NCI-H446 treated with DMSO at 0.1 percent for 48 hours (cell line): ENCODE results near the gene CWC25.
"Not testable (repeated sequence)": the region's sequence is repeated elsewhere in the genome, so short reads cannot be mapped to it uniquely, and the experiment has no call there.

Experiments
- DNase-seq: peaks from one replicate; lab custom pipeline; 2025; lab: John Stamatoyannopoulos, UW

Gene CWC25

DNA sequence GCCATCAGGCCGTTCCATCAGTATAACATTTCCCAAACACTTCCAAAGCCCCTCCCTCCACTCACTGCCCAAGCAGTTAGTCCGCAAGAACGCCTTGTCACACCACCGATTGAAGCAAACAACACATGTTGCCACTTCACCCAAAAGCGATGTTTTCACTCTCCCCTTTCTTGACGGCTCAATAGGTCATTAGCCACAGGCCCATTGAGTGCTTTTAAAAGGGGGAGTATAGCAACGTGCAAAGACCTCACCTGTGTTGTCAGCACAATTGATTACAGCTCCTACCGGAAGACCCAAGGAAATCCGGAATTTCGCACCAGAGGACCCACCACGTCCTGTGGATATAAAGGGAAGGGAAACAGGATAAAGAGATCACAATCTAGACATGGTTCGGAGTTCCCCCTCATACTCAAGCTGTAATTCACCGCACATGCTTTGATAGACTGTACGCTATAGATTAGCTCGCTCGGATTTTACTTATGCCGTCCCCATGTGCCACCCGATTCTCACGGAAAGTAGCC is 27.7 kb upstream of the CWC25 start:
- DNase-seq, result no peak

DNA sequence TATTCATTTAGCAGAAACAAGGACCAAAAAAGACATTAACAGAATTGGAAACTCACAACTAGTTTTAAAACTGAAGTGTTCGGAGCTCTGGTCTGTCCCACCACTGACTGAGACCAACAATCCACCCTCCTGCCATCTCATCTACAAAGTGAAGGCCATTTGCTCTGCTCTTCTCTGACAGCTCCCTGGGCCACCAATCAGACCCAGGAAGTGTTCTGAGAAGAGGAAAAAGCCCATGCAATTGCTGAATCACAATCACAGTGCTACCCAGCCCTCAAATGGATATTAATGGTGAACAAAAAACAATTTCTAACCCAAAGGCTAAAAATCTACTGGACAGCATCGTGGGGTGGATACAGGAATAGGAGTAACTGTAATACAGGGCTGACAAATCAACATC is 26.3 kb upstream of the CWC25 start:
- no peak for DNase-seq

DNA sequence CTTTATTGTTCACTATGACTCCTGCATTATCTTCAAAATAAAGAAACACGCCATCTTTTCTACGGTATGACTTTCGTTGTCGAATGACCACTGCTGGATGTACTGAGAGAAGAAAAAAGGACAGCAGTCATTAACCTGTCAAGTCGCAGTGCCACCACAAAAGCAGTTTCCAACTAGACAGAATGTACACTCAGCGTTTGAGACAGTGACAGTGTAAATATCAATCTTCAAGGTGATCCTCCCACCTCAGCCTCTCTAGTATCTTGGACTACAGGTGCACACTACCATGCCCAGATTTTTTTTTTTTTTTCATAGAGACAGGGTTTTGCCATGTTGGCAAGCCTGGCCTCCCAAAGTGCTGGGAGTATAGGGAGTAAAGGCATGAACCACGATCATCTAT is 25.3 kb upstream of the CWC25 start:
- no peak for DNase-seq

DNA sequence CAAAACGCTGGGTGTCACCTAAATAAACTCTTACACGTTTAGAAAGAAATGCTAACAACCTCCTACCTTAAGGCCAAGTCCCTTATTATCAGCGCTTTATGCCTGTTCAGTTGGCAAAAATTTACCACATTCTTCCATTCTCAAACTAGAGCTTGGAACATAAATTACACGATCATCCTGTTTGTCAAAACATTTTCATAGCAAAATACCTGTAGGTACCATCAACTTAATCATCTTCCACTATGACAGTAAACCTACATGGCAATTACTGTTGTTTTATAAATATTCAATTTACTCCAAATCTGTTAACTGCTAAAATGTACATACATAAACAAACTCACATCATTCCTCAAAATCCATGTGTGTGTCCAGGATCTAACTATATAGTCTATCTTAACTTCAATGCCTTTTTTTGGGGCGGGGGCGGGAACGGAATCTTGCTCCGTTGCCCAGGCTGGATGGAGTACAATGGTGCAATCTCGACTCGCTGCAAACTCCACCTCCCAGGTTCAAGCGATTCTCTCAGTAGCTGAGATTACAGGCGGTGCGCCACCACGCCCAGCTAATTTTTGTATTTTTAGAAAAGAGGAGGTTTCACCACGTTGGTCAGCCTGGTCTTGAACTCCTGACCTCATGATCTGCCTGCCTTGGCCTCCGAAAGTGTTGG is 24.0 kb upstream of the CWC25 start:
- DNase-seq, result no peak

DNA sequence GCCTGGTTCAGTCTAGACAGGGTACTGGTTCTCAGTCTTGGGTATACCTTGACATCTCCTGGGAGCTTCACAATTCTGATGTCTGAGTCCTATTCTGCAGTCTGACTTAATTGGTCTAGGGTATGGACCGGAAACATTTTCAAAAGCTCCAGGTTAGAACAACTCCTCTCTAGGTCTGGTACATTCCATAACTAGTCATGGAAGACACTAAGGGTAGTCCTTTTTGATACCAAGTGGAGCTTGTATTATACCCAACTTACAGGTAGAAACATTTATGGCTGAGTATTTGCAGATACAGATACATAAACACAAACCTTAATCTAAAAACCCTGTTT is 23.4 kb upstream of the CWC25 start:
- no peak for DNase-seq

DNA sequence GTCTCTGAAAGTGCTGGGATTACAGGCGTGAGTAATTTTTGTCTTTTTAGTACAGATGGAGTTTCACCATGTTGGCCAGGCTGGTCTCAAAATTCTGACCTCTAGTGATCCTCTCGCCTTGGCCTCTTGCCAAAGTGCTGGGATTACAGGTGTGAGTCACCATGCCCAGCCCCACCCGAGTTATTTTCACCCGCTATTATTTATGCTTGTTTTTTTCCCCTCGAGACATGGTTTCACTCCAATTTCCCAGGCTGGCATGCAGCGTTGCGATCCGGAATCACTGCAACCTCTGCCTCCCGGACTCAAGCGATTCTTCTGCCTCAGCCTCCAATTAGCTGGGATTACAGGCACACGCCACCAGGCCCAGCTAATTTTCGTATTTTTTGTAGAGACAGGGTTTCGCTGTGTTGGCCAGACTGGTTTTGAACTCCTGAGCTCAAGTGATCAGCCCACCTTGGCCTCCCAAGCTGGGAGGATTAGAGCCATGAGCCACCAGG is 19.2 kb upstream of the CWC25 start:
- DNase-seq, result no peak

DNA sequence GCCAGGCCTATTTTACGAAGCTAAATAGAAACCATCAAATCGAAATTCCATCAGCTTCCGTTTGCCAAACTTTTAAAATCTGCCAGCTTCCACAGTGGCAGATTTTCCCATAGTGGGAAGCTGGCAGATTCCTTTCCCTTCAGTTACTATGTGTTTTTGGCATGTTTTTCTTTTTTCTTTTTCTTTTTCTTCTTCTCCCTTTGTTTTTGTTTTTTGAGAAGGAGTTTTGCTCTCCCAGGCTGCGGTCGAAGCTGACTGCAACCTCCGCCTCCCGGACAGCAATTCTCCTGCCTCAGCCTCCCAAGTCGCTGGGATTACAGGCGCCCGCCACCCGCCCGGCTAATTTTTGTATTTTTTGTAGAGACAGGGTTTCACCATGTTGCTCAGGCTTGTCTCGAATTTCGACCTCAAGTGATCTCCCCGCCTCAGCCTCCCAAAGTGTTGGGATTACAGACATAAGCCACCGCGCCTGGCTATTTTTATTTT is 684 bp upstream of the CWC25 start:
- DNase-seq, result no peak

DNA sequence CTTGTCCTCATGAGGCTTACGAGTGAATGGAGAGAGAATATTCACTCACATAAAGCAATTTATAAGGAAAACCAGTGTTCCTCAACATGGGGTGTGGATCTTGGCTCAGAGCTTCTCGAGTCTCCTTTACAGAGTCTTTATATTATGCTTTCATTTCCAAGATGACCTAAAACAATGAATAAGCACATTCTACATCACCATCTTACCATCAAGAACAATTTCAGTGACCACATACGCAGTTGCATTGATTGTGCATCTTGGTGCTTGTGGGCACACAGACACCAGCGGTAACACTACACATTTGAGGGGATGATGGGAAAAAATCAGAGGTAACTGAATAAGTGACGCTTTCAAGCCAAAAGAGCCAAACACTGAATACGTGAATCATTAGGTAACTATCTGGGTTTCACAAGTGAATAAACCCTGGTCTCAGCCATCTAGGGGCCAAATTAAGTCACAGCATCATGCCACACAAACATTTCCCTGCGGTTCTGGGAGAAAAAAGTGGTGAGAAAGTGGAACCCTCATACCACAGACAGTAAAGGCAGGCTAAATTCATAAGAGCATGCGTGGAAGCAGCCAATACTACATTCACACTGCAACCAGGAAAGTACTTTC is 9.4 kb downstream of the CWC25 start:
- DNase-seq, result no peak

DNA sequence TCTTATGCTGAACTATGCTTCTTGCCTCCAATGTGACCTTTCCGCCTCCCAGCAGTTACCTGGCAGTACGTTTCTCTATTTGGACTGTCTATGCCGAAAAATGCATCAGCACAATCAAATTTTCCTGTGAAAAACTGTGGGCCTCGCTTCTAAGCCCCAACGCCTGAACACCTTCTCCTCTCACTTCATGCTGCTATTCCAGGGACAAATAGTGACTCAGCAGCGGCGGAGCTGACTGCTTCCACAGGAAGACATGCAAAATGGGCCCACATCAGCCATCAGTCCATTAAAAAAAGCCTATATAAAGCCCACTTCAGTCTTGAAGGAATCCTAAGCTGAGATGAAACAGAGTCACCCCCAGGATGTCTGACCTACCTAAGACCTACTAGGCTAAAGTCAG is 15.3 kb downstream of the CWC25 start:
- DNase-seq, result no peak

DNA sequence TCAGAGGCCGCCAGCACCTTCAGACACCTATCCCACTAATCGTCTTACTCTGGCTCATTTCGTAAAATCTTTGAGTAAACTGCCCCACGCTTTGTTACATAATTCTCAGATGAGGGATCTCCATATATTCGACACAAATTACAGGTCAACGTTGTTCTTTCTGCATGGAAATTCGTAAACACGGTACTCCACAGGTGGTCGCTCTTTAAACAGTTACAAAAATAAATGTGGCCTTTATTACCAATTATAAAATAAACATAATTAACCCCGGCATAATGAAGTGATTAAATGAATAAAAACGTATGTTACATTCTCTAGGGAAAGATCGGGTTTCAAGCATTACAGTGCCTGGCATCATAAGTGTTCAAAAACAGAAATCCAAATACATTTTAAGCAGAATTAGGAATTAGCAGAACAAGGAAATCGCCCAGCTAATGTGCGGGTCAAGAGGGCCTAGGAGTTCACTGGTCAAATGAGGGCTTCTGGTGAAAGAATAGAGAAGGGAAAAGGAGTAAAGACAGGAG is 24.8 kb downstream of the CWC25 start:
- no peak for DNase-seq

DNA sequence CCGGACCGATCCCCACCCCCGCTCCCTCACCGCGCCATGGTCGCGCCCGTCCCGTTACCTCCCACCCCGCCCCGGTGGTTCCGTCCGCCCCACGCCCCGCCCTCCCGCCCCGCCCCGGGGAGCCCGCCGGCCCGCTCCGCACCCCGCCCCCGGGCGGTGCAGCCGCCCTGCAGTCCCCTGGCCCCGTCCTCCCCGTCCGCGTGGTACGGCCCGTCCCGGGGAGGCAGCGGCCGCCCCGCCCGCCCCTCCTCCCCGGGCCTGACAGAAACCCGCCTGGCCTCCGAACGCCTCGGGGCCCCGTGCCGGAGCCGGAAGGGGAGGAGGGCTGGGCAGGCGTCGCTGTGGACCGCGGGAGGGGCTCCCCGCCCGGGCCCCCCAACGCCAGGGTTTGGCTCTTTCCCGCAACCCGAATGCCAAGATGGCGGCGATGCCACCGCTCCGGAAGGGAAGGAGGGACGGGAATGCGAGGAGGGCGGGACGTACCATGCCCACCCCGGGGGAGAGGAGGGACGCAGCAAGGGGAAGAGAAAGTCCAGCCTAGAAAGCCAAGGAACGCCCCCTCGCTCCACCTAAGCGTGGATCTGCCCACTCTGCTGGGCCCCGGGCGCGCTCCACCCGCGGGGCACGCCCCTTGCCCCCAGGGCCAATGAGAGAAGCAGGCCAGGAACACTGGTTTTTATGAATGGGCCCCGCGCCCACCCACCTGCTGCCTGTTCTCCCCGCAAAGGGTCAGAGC is 25.5 kb downstream of the CWC25 start, which contains the start of gene PIP4K2B:
Gene PIP4K2B (minus strand): TSS at position 56 of the 736 bp plus-strand sequence. CDS start 132 bp downstream, outside the sequence.
- DNase-seq, result peak; percentile 92

DNA sequence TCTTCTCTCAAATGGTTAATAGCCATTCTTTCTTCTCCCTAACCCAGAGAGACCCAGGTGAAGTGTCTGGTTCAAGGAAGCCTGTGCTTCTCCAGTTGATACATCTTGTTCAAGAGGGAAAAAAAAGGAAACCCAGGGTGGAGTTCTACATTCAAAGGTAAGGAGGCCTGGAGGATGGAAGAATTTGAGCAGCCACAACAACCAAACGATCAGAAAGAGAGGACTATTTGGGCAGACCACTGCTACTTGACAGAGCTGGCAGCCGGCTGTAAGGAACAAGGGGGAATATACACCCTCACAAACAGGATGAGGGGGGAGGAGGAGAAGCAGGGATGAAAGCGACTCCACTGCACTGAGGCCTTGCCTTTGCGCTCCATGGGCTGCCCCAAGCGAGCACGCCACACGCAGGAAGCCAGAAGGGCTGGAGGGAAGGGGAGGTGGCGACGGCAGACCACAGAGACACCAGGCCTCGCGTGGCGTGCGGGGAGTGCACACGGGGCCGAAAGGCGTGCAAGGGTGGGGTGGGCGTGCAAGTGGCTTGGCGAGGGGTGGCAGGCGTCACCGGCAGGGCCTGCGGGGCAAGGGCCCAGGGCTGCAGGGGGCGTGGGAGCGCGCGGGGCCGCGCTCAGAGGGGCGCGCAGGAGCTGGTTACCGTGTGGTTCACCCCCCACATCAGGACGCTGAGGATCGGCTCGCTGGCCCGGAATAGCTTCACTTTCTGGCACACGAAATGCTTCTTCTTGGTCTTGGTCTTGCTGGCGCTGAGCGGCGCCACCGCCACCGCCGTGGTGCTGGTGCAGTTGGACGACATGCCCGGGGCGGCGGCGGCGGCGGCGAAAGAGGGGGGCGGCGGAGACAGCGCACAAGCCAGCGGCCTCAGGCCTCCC is 26.3 kb downstream of the CWC25 start:
- no peak for DNase-seq

DNA sequence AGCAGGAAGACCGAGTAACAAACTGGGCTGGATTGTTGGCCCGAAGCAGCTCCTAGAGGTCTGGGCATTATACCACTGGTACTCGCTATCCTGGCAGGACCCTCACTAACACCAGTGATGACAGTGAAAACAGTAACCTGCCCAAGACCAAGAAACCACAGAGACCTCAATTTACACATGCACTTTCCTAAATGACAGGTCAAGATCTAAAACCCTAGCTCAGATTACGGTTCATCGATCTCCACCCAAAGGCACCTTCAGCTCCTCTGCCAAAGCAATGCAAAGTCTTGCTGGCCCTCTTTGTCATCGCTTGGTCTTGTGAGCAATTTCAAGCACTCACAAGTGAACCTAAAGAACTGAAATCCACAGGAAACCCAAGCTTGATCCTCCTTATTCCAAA is 27.3 kb downstream of the CWC25 start:
- DNase-seq, result no peak

DNA sequence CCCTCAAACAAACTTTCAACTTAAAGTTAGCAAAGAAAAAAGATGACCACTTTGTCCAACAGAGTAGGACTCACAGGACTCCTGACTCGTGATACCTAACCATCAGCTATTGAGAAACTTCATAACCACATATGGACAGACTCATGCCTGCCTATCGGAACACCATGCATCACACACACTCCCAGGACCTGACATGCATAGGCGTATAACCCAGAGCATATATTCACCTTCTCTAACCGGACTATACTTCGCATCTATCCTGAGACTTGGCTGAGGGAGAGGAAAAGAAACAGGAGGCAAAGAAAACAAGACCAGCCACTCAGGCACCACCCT is 28.0 kb downstream of the CWC25 start:
- no peak for DNase-seq

DNA sequence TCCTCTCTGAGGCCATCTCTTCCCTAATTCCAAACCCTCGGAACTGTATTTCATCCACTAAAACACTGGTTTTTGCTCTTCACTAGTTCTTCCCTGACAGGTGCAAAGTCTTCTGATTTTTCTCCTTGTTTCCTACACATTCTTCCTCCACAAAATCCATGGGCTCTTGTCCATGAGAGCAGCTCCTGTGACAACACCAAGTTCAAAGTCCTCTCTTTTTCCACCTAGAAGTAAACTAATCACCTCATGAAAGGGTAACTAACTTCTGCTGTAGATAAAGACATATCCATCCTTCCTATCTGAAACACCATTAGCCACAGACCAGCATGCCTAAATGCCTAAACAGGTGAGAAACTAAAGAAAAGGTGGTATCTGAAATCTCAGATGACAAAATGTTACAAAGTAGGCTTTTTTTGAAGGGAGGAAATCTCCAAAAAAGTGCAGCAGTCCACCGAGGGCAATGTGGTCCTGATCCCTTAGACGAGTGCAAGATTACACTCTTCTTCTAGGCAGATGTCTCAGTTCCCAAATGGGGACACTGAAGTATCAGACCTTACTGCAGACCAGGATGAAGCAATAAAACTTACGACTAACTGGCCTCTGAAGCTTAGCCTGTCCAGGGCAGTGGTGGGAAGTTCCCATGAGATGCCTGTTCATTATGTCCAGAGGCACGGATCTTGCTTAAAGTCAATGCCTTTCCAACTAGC is 28.5 kb downstream of the CWC25 start:
- no peak for DNase-seq

DNA sequence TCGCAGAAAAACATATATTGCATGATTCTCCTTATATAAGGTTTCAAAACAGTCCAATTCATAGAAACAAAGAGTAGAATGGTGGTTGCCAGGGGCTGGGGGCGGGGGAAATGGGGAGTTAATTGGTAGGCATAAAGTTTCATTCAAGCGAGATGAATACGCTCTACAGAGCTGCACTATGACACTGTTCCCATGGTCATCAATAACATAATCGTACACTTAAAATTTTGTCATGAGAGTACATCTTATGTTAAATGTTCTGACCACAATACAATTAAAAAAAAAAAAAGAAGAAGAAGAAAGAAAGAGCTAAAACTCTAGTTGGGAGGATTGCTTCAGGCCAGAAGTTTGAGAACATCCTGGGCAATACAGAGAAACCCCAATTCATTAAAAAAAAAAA is 30.9 kb downstream of the CWC25 start:
- DNase-seq, result no peak

DNA sequence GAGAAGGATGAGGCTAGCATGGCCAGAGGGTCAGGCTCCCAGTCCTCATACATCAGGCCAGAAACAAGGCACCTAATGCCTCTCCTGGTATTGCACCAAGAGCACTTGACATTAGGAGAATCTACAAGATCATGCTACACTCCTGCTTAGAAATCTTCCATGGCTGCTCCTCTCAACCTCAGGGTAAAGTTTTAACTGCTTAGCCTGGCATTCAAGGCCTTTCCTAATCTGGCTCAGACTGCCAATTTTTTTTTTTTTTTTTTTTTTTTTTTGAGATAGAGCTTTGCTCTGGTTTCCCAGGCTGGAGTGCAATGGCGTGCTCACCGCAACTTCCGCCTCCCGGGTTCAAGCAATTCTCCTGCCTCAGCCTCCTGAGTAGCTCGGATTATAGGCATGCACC is 34.0 kb downstream of the CWC25 start:
- no peak for DNase-seq

DNA sequence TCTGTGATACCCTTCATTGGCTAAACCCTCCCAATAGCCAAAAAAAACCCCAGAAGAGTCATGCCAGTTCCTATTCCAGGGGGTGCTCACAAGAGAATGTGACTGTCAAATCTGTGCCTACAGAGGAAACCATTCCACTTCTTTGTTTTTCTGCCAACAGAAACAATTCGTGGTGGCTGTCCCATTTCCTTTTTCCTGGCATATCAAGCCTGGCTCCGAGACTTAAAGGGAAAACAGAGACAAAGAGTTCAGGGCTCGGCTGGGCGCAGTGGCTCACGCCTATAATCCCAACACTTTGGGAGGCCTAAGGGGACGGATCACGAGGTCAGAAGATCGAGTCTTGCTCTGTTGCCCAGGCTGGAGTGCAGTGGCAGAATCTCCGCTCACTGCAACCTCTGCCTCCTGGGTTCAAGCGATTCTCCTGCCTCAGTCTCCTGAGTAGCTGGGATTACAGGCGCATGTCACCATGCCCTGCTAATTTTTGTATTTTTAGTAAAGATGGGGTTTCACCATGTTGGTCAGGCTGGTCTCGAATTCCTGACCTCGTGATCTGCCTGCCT is 34.9 kb downstream of the CWC25 start:
- DNase-seq, result not testable (repeated sequence)

DNA sequence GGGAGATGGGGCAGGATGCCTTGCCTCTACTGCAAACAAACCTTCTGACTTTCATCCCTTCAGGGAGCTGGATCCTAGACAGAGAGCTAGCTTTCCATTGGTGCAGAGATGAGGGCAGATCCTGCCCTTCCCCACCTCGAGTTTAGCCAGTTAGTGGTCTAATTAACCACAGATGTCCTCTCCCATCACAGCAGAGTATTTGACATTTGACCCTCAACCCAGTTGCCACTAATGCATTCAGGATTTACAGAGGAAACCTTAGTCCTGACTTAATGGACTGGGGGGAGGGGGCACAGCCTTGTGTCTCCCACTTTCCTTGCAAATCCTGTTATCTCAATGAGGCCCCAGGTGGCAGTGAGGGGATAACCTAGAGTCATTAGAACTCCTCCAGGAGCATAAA is 35.9 kb downstream of the CWC25 start:
- DNase-seq, result no peak

DNA sequence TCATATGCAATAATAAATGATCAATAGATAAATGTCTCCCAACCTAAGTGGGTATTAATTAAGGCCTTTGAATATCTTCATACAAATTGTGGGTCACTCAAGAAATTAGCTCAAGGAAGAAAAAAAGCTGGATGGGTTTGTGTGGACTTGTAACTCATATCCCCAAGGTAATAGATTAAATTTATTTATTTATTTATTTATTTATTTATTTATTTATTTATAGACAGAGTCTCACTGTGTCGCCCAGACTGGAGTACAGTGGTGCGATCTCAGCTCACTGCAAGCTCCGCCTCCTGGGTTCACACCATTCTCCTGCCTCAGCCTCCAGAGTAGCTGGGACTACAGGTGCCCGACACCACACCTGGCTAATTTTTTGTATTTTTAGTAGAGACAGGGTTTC is 37.1 kb downstream of the CWC25 start:
- not testable (repeated sequence) for DNase-seq

DNA sequence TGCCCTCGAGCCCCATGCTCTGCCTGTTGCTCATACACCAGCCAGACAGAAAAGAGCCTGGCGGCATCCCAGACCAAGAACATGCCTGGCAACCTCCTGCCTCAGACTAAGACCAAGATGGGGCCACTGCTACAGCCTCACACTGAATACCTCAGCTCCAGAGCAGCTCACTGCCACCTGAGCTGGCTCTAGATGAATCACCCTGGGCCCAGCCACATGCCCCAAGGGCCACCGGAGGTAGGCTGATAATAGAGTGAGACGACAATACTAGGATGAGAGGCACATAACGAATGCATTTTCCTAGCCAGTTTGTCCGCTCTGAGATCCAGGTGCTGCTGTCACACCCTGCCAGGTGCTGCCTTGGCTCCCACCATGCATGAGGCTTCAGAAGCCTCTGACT is 38.7 kb downstream of the CWC25 start:
- DNase-seq, result no peak
